Measurements from ENCODE around the gene ID3. TPM values are rescaled to one million over a fixed set of nuclear protein-coding genes. Genes with fewer than 3 reads are reported as not detected.

ID3 gene, protein sequence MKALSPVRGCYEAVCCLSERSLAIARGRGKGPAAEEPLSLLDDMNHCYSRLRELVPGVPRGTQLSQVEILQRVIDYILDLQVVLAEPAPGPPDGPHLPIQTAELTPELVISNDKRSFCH
- 258 to 365 TPM (median 315 TPM) in 5 replicates for total RNA-seq (2022; extraction: Qiagen RNA extraction)

DNA sequence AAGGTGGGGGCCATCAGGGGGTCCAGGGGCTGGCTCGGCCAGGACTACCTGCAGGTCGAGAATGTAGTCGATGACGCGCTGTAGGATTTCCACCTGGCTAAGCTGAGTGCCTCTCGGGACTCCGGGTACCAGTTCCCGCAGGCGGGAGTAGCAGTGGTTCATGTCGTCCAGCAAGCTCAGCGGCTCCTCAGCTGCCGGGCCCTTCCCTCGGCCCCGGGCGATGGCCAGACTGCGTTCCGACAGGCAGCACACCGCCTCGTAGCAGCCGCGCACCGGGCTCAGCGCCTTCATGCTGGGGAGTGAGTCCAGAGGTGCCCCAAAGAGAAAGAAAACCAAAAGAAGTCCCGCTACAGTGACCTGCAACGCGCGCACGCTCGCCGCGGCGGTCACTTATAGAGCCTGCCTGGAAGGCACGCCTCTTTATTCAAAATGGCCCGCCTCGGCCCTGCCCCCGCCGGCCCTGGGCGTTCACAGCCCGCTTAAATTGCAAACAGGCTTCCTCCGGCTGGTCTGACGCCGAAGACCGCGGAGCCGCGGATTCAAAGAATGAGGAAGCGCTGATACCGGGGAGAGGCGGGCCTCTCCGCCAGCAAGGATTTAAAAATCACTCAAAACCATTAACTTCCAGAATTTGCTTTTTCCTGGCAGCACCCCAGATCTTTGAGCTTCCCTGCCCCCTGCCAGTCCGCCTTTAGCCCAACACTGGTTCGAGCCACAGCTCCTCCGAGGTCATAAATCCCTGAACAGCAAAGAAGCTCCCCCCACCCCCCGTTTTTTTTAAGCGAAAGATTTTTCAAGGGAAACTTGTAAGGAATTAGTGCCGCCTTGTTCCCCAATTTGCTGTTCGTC lies at the start of gene ID3:
Gene ID3, minus strand, starts transcription at position 366 of the 849 bp plus-strand sequence. Its CDS starts 75 bp downstream, at position 291.

DNA sequence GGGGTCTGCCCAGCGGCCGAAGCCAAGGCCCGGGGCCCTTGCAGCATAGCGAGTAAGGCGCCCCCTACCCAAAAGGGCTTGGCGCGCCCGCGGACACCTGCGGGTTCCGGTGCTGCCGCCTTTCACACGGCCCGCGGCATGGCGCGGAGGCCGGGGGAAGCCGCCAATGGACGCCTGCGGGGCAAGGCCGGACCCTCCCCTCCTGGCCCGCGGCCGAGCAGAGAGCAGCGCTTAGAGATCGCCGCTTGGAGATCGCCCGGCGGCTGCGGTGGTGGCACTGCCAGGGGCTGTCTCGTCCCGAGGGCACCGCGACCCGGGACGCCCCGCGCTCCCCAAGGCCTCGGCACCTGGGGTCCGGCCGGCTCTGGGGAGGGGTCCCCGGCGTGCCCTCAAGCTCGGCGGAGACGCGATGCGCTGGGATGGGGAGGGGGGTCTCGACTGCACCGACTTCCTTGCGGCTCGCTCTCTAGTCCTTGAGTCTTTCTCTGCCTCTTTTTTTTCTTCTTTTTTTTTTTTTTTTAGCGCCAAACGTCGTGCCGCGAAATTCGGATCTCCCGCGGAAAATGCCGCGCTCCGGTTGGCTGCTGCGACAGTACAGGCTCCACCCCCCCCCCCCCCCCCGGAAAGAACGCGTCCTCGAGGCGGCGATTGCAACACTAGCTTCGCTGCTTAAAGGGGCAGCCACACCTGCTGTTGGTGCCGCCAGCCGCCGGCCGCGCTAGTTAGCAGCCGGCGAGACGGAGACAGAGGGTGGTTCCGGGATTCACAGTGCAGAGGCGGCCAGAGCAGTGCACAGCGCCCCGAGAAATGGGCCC lies 28.3 kb downstream of the ID3 start, which contains the start of gene E2F2:
Gene E2F2, minus strand, starts transcription at position 487 of the 815 bp plus-strand sequence. Its CDS starts 440 bp downstream, at position 47.

Other genes starting within 250 kb of the ID3 start
- gene HNRNPR, start 215.2 kb downstream of the ID3 start, total RNA-seq (2022; extraction: Qiagen RNA extraction): 167 to 191 TPM (median 180 TPM) in 5 replicates
- gene ZNF436, start 189.7 kb downstream of the ID3 start, total RNA-seq (2022; extraction: Qiagen RNA extraction): 5.1 to 6.1 TPM (median 5.2 TPM) in 5 replicates
- 0.29 to 0.87 TPM (median 0.60 TPM) in 5 replicates for gene TCEA3, start 134.8 kb downstream of the ID3 start, total RNA-seq (2022; extraction: Qiagen RNA extraction)
- 6.2 to 7.8 TPM (median 7.2 TPM) in 5 replicates for gene ASAP3, start 75.3 kb downstream of the ID3 start, total RNA-seq (2022; extraction: Qiagen RNA extraction)
- 2.2 to 3.3 TPM (median 2.9 TPM) in 5 replicates for gene E2F2, start 28.3 kb downstream of the ID3 start, total RNA-seq (2022; extraction: Qiagen RNA extraction)
- 1,437 to 1,632 TPM (median 1,495 TPM) in 5 replicates for gene RPL11, start 132.3 kb upstream of the ID3 start, total RNA-seq (2022; extraction: Qiagen RNA extraction)
- gene ELOA, start 184.0 kb upstream of the ID3 start, total RNA-seq (2022; extraction: Qiagen RNA extraction): 29.3 to 32.6 TPM (median 31.6 TPM) in 5 replicates
- 26.1 to 31.6 TPM (median 28.6 TPM) in 5 replicates for gene PITHD1, start 218.9 kb upstream of the ID3 start, total RNA-seq (2022; extraction: Qiagen RNA extraction)
- gene LYPLA2, start 231.6 kb upstream of the ID3 start, total RNA-seq (2022; extraction: Qiagen RNA extraction): 50.0 to 54.9 TPM (median 54.4 TPM) in 5 replicates
- 59.1 to 66.8 TPM (median 65.1 TPM) in 5 replicates for gene GALE, start 241.3 kb upstream of the ID3 start, total RNA-seq (2022; extraction: Qiagen RNA extraction)

All from A549 treated with dexamethasone at 1 μM for 4 hours (cell line).